RWPE1 (cell line): ENCODE data around the gene RGS3.

Experiments
- CTCF ChIA-PET: fragments of 350-600 bp; sonication (Branson Sonifier 250); formaldehyde crosslinking; extraction: SDS; loops from one replicate; lab custom pipeline; 2021; lab: Yijun Ruan, JAX
- POLR2A ChIA-PET: fragments of 400-600 bp; formaldehyde crosslinking; extraction: SDS; loops from one replicate; lab custom pipeline; 2020; ENCODE audit warnings: antibody characterized with exemption; ENCODE audit not compliant: low non-redundant PET; lab: Yijun Ruan, JAX
- DNase-seq: peaks from one replicate; pipeline ENCODE4 v3.0.0; 2012; ENCODE audit warnings: low spot score
- H3K27ac ChIP-seq: fragments of 450-650 bp; 2 replicates; pipeline ENCODE4 v1.5.1; 2017
- TF ChIP-seq, protein P1 (sequence below): fragments of 450-650 bp; conservative IDR thresholded peaks from 2 replicates; pipeline ENCODE4 v1.5.1; 2017; ENCODE audit warnings: low read depth, mild to moderate bottlenecking

The RGS3 gene

DNA sequence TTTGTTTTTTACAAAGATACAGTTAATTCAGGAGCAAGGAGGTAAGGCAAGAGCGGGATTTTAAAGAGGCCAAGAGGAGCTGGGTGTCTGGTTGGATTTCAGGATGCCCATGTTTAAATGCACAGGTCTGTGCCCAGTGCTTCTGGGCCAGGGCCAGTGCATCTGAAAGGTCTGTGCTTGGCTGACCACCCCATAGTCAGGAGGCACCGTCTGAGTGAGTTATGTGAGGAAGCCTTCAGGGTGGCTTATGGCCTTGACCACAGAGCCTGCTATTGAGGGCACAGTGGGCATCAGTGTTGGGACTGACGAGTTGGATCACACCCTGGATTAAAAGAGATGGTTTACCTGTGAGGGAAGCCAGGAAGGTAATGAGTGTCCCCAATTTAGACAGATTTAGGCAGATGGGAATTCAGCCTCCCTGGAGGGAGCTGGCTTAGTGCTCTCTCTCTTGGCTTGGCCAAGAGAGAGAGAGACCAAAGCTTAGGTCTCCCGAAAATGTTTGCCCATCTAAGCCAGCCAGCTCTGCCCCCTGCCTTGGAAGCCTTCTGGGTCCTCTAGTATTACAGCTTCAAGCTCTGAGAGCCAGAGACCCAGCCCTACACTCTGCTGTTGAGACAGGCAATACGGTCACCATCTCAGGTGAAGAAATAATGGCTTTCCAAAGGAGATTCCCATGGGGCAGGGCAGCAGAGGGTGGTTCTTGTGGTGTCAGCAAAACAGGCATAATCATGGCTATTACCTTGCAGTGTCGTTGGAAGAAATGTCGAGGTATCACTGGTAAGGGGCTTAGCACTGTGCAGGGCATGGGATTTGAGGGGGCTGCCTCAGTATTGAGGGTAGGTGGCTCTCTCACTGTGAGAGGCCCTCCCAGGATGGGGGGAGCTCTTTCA is 68.6 kb downstream of the RGS3 start:
- POLR2A ChIA-PET, result interaction anchor here (0.7 kb wide), 1 partner anchor 86 kb away, joined by 5 read pairs; no protein-coding TSS in a partner anchor
- TF ChIP-seq, protein P1, sequence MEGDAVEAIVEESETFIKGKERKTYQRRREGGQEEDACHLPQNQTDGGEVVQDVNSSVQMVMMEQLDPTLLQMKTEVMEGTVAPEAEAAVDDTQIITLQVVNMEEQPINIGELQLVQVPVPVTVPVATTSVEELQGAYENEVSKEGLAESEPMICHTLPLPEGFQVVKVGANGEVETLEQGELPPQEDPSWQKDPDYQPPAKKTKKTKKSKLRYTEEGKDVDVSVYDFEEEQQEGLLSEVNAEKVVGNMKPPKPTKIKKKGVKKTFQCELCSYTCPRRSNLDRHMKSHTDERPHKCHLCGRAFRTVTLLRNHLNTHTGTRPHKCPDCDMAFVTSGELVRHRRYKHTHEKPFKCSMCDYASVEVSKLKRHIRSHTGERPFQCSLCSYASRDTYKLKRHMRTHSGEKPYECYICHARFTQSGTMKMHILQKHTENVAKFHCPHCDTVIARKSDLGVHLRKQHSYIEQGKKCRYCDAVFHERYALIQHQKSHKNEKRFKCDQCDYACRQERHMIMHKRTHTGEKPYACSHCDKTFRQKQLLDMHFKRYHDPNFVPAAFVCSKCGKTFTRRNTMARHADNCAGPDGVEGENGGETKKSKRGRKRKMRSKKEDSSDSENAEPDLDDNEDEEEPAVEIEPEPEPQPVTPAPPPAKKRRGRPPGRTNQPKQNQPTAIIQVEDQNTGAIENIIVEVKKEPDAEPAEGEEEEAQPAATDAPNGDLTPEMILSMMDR, result no peak
- CTCF ChIA-PET, result interaction anchor here (0.5 to 0.6 kb wide), 2 partner anchors 12 to 59 kb away, joined by 3 read pairs; no protein-coding TSS in a partner anchor

DNA sequence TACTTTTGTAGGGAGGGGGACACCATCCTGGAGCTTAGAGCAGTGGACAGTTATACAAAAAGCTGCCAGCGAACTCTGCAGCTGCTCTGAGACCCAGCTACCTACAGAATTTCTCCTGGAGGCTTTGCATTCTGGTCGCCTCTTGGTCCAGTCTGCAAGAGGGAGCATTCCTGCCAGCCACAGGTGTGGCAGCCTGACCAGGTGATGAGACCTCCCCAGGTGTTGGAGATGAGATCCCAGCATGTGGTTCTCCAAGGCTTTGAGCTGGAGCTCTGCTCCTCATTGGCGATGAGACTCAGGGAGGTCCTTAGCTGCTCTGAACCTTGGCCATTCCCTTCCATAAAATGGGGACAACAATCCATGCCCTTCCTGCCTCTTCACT is 69.3 kb downstream of the RGS3 start:
- no peak for DNase-seq
- POLR2A ChIA-PET, result interaction anchor here (0.7 to 1.3 kb wide), 2 partner anchors 33 to 86 kb away, joined by 3 to 5 read pairs; no protein-coding TSS in a partner anchor
- CTCF ChIA-PET, result interaction anchor here (0.5 to 0.6 kb wide), 5 partner anchors 13 to 1619 kb away, joined by 3 to 10 read pairs (median 3); no protein-coding TSS in a partner anchor
- TF ChIP-seq, protein P1, result no peak
- no peak overlapping the region for H3K27ac ChIP-seq

More for the DNA sequence above, 68.6 kb downstream of the RGS3 start:
- DNase-seq, result no peak
- no peak overlapping the region for H3K27ac ChIP-seq

DNA sequence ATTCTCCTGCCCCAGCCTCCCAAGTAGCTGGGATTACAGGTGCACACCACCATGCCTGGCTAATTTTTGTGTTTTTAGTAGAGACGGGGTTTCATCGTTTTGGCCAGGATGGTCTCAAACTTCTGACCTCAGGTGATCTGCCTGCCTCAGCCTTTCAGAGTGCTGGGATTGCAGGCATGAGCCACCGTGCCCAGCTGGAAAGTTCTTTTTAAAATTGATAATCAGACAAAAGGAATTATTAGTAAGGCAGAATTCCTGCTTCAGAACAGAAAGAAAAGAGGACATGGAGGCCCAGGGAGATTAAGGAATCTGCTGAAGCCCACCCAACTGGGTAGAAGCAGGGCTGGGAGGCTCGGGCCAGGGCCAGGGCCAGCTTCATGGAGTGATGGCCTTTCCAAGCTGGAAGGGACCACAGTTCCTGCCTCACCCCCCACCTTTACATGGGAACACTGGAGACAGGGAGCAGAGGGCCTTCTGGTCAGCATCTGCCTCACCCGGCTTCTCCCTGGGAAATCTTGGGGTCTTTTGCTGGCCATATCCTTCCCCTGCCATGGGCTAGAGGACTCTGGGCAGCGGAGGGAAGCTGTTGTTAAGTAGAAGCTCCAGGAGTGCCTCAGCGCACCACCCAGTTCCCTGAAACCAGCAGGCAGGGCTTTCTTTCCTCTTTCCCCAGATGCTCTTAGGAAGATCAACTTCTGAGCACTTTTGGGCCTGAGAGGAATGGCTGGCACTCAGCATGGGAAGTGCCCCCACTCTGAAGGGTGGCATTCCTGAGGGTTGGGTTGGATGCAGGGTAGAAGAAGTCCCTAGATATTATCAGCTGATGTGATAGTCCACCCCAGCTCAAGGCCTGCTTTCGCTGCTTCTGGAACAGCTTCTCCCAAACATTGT is 70.1 kb downstream of the RGS3 start:
- no peak overlapping the region for H3K27ac ChIP-seq
- POLR2A ChIA-PET, result interaction anchor here (1.3 kb wide), 1 partner anchor 32 kb away, joined by 3 read pairs; no protein-coding TSS in a partner anchor
- TF ChIP-seq, protein P1, result no peak
- CTCF ChIA-PET, result interaction anchor here (0.6 to 0.7 kb wide), 6 partner anchors 15 to 1619 kb away, joined by 3 to 10 read pairs (median 3); no protein-coding TSS in a partner anchor
- DNase-seq, result no peak

DNA sequence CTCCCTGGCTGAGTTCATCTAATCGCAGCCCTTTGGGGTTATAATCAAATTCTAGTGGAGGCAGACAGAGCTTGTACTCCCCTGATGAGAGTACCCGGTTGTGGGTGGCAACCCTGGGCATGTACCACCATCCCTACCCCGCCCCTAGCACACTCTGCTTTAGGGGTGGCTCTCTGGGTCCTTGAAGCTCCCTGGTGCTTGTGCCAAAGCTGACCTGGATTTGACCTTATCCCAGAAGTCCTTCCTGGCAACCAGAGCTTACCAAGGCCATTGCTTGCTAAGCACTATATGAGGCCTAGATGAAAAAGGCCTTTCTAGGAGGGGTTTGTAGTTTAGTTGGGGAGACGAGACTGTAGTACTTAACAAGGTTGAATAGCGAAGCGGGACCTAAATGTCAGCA is 72.2 kb downstream of the RGS3 start:
- DNase-seq, result no peak
- CTCF ChIA-PET, result interaction anchor here (0.6 to 0.7 kb wide), 2 partner anchors 45 to 1044 kb away, joined by 4 read pairs; no protein-coding TSS in a partner anchor
- POLR2A ChIA-PET, result interaction anchor here (0.5 to 0.6 kb wide), 2 partner anchors 58 to 129 kb away, joined by 3 to 5 read pairs; no protein-coding TSS in a partner anchor
- no peak overlapping the region for H3K27ac ChIP-seq
- TF ChIP-seq, protein P1, result no peak

DNA sequence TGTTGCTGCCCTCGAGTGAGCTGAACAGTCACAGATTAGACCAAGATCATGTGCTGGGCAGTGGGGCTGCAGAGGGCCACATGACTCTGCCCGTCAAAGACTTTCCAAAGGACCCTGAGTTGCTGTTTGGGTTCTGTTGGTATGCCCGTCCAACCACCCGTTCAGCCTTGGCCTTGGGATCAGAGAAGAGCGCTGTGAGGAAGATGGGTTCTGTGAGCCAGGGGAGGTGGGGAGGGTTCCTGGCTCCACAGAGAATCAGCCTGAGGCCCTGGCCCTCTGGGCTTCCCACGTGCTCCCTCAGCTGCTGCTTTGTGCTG is 72.6 kb downstream of the RGS3 start:
- CTCF ChIA-PET, result interaction anchor here (0.7 kb wide), 1 partner anchor 1044 kb away, joined by 4 read pairs; no protein-coding TSS in a partner anchor
- H3K27ac ChIP-seq, result no peak overlapping the region
- TF ChIP-seq, protein P1, result no peak
- POLR2A ChIA-PET, result interaction anchor here (0.5 kb wide), 1 partner anchor 58 kb away, joined by 5 read pairs; no protein-coding TSS in a partner anchor
- no peak for DNase-seq
